ENCODE measurements around the gene SLC44A1.

SLC44A1 gene

DNA sequence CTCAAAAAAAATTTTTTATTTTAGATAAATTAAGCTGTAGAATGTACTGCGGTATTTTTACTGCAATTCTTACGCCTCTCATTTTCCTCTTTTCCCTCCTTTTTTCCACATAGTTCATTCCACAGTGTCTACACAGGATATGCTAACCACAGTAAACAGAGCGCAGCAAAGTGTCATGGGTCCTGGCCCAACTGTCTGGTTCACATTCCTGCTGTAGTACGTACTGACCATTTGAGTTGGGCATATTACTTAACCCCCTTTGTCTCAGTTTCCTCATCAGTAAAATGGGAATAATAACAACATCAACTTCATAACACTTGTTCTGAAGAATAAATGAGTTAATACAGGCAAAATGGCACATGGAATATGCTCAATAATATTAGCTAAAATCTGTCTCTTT, 41.6 kb downstream of the SLC44A1 start:
- TF ChIP-seq, protein P1, sequence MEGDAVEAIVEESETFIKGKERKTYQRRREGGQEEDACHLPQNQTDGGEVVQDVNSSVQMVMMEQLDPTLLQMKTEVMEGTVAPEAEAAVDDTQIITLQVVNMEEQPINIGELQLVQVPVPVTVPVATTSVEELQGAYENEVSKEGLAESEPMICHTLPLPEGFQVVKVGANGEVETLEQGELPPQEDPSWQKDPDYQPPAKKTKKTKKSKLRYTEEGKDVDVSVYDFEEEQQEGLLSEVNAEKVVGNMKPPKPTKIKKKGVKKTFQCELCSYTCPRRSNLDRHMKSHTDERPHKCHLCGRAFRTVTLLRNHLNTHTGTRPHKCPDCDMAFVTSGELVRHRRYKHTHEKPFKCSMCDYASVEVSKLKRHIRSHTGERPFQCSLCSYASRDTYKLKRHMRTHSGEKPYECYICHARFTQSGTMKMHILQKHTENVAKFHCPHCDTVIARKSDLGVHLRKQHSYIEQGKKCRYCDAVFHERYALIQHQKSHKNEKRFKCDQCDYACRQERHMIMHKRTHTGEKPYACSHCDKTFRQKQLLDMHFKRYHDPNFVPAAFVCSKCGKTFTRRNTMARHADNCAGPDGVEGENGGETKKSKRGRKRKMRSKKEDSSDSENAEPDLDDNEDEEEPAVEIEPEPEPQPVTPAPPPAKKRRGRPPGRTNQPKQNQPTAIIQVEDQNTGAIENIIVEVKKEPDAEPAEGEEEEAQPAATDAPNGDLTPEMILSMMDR (IDR thresholded peaks at IDR 0.05) = no peak

DNA sequence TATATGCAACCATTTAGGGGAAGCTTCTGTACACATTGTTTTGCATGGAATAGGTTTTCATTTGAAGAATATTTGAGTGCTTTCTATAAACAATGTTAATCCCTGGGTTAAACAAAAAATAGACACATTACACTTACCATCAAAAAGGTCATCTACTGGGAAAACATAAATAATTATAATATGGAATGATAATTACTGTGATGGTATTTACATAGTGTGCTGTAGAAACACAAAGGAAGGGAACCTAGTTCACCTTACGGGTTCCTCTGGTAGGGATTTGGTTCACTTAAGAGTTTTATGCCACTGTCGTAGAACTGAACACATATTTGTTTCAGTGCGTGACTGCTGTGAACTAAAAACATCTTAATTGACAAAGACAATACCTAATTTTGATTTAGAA, 44.9 kb downstream of the SLC44A1 start:
- TF ChIP-seq, protein P1 (IDR thresholded peaks at IDR 0.05) = no peak

DNA sequence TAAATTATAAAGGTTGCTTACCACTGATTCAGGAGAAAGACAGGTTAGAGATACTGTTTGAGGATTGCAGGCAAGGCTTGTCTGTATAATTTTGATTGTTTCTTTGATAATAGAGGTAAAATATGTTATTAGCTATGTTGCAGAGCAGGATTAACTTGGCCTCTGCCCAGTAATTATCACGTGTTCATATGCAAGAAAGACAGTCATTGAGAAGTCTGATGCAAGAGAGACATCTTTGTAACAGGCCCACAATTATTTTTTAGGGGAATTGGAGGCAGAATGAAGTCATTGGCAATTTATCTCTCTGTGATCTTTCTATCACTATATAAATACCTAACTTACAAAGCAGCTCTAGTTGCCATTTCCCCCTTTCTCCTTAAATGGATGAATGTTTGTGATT, 46.0 kb downstream of the SLC44A1 start:
- TF ChIP-seq, protein P1 (IDR thresholded peaks at IDR 0.05) = no peak

DNA sequence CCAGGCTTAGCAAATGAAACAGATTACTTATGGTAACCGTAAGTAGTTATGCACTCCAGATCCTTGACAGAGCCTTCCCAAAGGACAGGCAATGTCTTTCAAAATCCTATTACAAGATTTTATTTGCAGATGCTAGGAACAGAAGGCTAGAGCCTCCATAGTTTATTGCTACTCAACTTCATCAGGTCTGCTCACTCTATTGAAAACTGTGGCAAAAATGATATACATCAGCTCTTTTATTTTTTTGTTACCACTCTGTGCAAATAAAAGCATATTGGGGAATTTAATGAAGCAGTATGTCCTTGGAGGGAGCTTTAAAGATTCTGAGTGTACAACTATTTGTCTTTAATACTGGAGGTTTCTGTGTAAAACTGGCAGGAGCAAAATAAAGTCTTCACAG, 46.5 kb downstream of the SLC44A1 start:
- TF ChIP-seq, protein P1 (IDR thresholded peaks at IDR 0.05) = no peak

DNA sequence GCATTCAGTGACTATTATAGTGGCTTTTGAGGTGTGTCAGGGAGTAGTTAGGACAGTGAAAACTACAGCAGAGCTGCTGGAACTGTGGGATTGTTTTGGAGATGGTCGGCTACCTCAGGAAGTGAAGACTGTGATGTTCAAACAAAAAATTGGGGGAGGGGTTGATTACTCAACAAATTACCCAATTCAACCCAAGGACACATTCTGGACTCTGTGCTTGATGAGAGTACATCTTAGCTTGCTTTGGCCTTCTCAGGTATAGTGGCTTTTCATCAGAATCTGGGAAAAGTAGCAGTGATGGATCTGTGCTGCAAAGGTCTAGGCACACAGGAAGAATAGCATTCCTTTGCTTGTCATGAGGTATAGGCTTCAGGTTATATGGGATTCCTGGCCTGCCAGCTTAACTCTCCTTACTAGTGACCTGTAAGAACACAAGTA, 47.0 kb downstream of the SLC44A1 start:
- TF ChIP-seq, protein P1 (IDR thresholded peaks at IDR 0.05) = no peak

DNA sequence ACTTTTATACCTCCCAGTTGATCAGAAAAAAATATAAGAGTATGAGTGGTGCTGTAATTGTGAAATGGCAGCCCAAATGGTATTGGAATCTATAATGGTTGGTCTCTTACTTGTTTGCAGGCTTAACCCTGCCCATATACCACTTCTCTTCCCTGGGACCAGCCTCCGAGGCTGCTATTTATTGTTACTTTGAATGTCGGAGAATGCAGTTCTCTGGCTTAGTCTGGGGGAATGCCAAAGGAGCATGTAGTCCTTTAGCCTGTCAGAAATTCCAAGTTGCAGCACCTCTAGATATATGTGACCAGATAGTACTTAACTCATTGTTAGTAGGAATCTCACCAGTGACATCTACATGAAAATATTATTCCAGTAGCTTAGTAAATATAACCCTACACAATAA, 47.5 kb downstream of the SLC44A1 start:
- TF ChIP-seq, protein P1 (IDR thresholded peaks at IDR 0.05) = no peak

DNA sequence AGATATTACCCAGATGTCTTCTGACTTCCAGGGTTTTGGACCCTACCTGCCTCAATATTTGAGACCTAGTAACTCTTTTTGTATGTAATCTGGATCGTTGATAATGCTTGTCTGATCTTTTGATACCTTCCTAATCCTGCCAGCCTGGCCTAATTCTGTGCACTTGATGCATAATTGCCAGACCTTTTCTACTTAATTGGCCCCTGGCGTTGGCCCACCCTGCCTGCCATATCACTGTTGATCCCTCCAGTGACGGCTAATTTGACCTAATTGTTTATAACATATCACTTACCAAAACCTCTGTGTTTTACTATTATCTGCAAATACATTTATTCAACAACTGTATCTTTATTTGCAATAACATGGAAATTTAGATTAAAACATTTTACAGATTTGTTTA, 49.0 kb downstream of the SLC44A1 start:
- TF ChIP-seq, protein P1 (IDR thresholded peaks at IDR 0.05) = no peak

DNA sequence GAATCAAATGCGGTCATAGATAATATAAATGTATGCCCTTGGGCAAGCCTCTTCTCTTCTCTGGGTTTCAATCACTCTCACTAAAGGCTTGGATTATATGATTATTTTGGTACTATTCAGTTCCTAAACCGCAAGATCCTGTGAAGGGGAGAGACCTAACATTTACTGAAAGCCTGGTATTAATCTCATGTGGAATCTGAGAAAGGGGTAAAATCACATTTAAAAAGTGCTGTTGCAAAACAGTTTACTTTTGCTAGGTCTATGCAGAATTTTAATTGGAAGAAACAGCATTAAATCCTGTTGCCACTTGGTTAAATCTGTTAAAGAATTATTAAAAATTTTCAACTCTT, 50.7 kb downstream of the SLC44A1 start:
- TF ChIP-seq, protein P1 (IDR thresholded peaks at IDR 0.05) = no peak

Data from LNCAP (cell line).